OCI-LY1 (cell line): ENCODE results near the gene MUCL1.

Experiments
- CTCF ChIP-seq: fragments of 200-600 bp; sonication (generic), shearing (Covaris generic); IDR thresholded peaks from 2 replicates; pipeline ENCODE4 v1.5.1; 2017; ENCODE audit warnings: mild to moderate bottlenecking, antibody characterized with exemption, low read length, moderate library complexity, mixed read lengths
- EZH2 ChIP-seq: fragments of 200-600 bp; sonication (generic), shearing (Covaris generic); IDR thresholded peaks from 2 replicates; pipeline ENCODE4 v1.8.0; 2017; ENCODE audit warnings: borderline replicate concordance, mixed run types, mild to moderate bottlenecking, antibody characterized with exemption, low read length, moderate library complexity, mixed read lengths

DNA sequence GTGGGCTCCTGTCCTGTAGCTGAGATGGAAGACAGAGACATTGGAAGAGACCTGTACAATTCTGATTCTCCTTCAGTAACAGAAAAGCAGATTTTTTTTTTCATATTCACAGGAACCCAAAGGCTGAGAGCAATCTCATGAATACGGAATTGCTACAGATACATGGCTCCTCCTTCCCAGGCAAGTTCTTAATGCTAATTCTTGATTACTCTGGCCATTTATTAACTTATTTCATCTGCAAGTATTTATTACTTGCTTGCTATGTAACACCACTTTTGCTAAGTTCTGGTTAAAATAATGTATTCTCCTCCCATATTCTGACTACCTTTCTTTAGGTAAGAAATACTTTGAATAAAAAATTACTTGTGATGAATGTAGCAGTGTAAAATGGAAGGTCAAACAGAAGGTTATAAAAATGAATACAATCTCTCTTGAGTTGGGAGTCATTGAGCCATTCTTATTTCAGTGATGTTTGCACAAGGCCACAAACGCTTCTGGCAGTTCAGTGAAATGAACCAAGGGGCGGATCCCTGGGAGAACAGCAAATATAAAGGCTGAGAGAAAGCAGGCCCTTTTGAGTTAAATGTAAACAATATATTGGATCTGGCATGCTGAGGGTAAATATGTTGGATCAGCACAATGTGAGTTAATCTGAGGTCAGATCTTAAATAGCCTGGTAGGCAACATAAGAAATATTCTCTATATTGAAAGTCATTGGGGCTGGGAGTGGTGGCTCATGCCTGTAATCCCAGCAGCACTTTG is 37.6 kb downstream of the MUCL1 start:
- TF ChIP-seq EZH2 (no peak), CTCF (no peak)
